ENCODE measurements around the gene ASTN2.

DNA sequence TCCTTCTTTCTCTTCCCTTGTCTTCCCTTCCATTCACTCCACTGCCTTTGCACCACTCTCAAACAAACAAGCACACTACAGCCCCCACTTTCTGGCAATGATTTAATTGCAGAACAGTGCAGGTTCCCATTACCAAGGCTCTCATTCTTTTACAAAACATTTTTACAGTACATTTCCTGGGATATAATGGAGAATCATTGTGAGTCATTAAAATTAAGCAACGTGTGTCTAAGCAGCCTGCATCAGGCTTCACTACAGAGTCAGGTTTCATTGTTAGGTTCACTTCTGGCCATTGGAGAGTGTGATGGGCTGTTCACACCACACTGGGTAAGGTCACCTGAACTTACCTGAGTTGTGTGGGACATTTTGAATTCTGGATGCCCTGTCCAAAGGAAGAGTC lies 424.3 kb downstream of the ASTN2 start:
- no peak for TF ChIP-seq POLR2AphosphoS5 (IDR thresholded peaks at IDR 0.05)
- no peak for TF ChIP-seq TAF1 (IDR thresholded peaks at IDR 0.05; ENCODE audit: low read depth)
- TF ChIP-seq, protein P1, sequence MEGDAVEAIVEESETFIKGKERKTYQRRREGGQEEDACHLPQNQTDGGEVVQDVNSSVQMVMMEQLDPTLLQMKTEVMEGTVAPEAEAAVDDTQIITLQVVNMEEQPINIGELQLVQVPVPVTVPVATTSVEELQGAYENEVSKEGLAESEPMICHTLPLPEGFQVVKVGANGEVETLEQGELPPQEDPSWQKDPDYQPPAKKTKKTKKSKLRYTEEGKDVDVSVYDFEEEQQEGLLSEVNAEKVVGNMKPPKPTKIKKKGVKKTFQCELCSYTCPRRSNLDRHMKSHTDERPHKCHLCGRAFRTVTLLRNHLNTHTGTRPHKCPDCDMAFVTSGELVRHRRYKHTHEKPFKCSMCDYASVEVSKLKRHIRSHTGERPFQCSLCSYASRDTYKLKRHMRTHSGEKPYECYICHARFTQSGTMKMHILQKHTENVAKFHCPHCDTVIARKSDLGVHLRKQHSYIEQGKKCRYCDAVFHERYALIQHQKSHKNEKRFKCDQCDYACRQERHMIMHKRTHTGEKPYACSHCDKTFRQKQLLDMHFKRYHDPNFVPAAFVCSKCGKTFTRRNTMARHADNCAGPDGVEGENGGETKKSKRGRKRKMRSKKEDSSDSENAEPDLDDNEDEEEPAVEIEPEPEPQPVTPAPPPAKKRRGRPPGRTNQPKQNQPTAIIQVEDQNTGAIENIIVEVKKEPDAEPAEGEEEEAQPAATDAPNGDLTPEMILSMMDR (IDR thresholded peaks at IDR 0.05; ENCODE audit: poor library complexity, severe bottlenecking) = no peak
- TF ChIP-seq, protein P2, sequence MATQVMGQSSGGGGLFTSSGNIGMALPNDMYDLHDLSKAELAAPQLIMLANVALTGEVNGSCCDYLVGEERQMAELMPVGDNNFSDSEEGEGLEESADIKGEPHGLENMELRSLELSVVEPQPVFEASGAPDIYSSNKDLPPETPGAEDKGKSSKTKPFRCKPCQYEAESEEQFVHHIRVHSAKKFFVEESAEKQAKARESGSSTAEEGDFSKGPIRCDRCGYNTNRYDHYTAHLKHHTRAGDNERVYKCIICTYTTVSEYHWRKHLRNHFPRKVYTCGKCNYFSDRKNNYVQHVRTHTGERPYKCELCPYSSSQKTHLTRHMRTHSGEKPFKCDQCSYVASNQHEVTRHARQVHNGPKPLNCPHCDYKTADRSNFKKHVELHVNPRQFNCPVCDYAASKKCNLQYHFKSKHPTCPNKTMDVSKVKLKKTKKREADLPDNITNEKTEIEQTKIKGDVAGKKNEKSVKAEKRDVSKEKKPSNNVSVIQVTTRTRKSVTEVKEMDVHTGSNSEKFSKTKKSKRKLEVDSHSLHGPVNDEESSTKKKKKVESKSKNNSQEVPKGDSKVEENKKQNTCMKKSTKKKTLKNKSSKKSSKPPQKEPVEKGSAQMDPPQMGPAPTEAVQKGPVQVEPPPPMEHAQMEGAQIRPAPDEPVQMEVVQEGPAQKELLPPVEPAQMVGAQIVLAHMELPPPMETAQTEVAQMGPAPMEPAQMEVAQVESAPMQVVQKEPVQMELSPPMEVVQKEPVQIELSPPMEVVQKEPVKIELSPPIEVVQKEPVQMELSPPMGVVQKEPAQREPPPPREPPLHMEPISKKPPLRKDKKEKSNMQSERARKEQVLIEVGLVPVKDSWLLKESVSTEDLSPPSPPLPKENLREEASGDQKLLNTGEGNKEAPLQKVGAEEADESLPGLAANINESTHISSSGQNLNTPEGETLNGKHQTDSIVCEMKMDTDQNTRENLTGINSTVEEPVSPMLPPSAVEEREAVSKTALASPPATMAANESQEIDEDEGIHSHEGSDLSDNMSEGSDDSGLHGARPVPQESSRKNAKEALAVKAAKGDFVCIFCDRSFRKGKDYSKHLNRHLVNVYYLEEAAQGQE (IDR thresholded peaks at IDR 0.05; ENCODE audit: borderline replicate concordance) = no peak
- TF ChIP-seq MXI1 (conservative IDR thresholded peaks at IDR 0.05; ENCODE audit: poor library complexity, severe bottlenecking) = no peak
- no peak for TF ChIP-seq EP300 (conservative IDR thresholded peaks at IDR 0.05; ENCODE audit: poor library complexity, severe bottlenecking)
- TF ChIP-seq EZH2 (IDR thresholded peaks at IDR 0.05; ENCODE audit: borderline replicate concordance, insufficient read depth, low read length, poor library complexity, severe bottlenecking) = no peak
- TF ChIP-seq RAD21 (conservative IDR thresholded peaks at IDR 0.05) = no peak
